Measurements from ENCODE around the gene PLA2G4F.

The PLA2G4F gene

DNA sequence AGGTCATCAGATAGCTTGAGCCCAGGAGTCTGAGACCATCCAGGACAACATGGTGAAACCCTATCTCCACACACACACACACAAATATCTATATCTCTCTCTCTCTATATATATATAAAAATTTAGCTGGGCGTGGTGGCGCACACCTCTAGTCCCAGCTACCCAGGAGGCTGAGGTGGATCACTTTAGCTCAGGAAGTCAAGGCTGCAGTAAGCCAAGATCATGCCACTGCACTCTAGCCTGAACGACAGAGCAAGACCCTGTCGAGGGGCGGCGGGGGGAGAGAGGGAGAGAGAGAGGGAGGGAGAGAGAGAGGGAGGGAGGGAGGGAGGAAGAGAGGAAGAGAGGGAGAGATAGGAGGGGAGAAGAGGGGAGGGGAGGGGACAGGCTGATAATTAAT lies 28.0 kb downstream of the PLA2G4F start:
- no peaks in the 10 kb centered on the region for H3K36me3 ChIP-seq (ENCODE audit: insufficient read depth, low read length)
- no peak for TF ChIP-seq EZH2 (IDR thresholded peaks at IDR 0.05; ENCODE audit: borderline replicate concordance, low read depth, low read length, severe bottlenecking)
- TF ChIP-seq, protein P1, sequence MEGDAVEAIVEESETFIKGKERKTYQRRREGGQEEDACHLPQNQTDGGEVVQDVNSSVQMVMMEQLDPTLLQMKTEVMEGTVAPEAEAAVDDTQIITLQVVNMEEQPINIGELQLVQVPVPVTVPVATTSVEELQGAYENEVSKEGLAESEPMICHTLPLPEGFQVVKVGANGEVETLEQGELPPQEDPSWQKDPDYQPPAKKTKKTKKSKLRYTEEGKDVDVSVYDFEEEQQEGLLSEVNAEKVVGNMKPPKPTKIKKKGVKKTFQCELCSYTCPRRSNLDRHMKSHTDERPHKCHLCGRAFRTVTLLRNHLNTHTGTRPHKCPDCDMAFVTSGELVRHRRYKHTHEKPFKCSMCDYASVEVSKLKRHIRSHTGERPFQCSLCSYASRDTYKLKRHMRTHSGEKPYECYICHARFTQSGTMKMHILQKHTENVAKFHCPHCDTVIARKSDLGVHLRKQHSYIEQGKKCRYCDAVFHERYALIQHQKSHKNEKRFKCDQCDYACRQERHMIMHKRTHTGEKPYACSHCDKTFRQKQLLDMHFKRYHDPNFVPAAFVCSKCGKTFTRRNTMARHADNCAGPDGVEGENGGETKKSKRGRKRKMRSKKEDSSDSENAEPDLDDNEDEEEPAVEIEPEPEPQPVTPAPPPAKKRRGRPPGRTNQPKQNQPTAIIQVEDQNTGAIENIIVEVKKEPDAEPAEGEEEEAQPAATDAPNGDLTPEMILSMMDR (IDR thresholded peaks at IDR 0.05; ENCODE audit: borderline replicate concordance, extremely low read depth, low read length, poor library complexity, severe bottlenecking) = no peak
- no peak overlapping the region for H3K27ac ChIP-seq (ENCODE audit: low read length)
- no peaks in the 10 kb centered on the region for H3K9me3 ChIP-seq (ENCODE audit: insufficient read depth, low read length, severe bottlenecking)
- no peaks in the 10 kb centered on the region for H3K27me3 ChIP-seq (ENCODE audit: insufficient read depth, low read length, poor library complexity)
- H3K4me2 ChIP-seq (ENCODE audit: insufficient read depth, low read length) = no peak overlapping the region
- H3K4me3 ChIP-seq (ENCODE audit: low read depth in 1 of 2, low read length in 2 of 2) = no peak overlapping the region
- DNase-seq = no peak
- no peak for ATAC-seq (ENCODE audit: insufficient read depth, low read depth)
- H4K20me1 ChIP-seq (ENCODE audit: insufficient read depth, low read length) = no peaks in the 10 kb centered on the region
- H2AFZ ChIP-seq (ENCODE audit: low read depth, low read length) = no peak overlapping the region
- H3K79me2 ChIP-seq (ENCODE audit: insufficient read depth, low read length) = no peaks in the 10 kb centered on the region
- H3K9ac ChIP-seq (ENCODE audit: low read depth, low read length) = no peak overlapping the region
- H3K4me1 ChIP-seq (ENCODE audit: insufficient read depth, low read length) = no peaks in the 10 kb centered on the region

DNA sequence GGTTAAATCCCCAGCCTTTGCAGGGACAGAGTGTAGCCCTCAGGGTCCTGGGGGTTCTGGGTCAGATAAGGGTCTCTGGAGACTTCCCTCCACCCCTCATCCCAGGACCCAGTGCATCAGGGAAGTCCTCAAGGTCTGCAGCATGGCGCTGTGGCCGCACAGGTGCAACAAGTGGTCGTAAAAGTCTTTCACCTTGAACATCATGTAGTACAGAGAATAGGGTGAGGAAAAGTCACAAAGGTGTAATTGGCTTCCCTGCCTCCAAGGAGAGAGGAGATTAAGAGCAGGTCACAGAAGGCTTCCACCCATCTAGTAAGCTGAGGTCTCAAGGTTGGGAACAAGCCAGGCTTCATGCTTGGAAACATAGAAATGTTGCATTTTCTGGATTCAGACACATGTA lies 32.9 kb downstream of the PLA2G4F start:
- H3K9ac ChIP-seq (ENCODE audit: low read depth, low read length) = no peak overlapping the region

DNA sequence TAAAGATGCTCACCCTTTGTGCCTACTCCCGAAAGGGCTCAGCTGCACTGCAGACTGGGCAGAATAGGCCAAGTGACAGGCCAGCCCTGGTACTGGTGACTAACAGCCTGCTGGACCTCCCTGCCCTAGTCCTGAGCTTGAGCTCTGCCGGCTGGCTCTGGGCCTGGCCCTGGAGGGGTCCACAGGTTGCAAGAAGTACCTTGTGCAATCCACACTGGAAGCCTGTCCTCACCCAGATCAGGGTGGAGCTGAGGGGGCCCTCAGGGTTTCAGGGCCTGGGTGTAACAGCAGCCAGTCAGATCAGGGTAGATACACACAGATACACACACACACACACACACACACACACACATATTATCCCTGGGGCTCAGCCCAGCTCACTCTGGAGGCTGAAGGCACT lies 34.8 kb downstream of the PLA2G4F start:
- no peak overlapping the region for H3K27ac ChIP-seq (ENCODE audit: low read length)
- no peak overlapping the region for H3K4me3 ChIP-seq (ENCODE audit: low read depth in 1 of 2, low read length in 2 of 2)

More for the DNA sequence above, 32.9 kb downstream of the PLA2G4F start:
- no peak for DNase-seq
- Histone ChIP-seq H3K36me3 (ENCODE audit: insufficient read depth, low read length) (no peaks in the 10 kb centered on the region), H3K79me2 (ENCODE audit: insufficient read depth, low read length) (no peaks in the 10 kb centered on the region), H3K4me1 (ENCODE audit: insufficient read depth, low read length) (peaks cover 11% of the 10 kb centered on the region), H2AFZ (ENCODE audit: low read depth, low read length) (no peak overlapping the region), H3K27ac (ENCODE audit: low read length) (no peak overlapping the region), H3K9me3 (ENCODE audit: insufficient read depth, low read length, severe bottlenecking) (no peaks in the 10 kb centered on the region), H3K27me3 (ENCODE audit: insufficient read depth, low read length, poor library complexity) (peaks cover 5% of the 10 kb centered on the region), H4K20me1 (ENCODE audit: insufficient read depth, low read length) (no peaks in the 10 kb centered on the region), H3K4me3 (ENCODE audit: low read depth in 1 of 2, low read length in 2 of 2) (no peak overlapping the region), H3K4me2 (ENCODE audit: insufficient read depth, low read length) (no peak overlapping the region)
- TF ChIP-seq, protein P1 (IDR thresholded peaks at IDR 0.05; ENCODE audit: borderline replicate concordance, extremely low read depth, low read length, poor library complexity, severe bottlenecking) = no peak
- TF ChIP-seq EZH2 (IDR thresholded peaks at IDR 0.05; ENCODE audit: borderline replicate concordance, low read depth, low read length, severe bottlenecking) = no peak
- ATAC-seq (ENCODE audit: insufficient read depth, low read depth) = no peak

More for the DNA sequence above, 34.8 kb downstream of the PLA2G4F start:
- Histone ChIP-seq H2AFZ (ENCODE audit: low read depth, low read length) (no peak overlapping the region), H3K9me3 (ENCODE audit: insufficient read depth, low read length, severe bottlenecking) (no peaks in the 10 kb centered on the region), H4K20me1 (ENCODE audit: insufficient read depth, low read length) (no peaks in the 10 kb centered on the region), H3K79me2 (ENCODE audit: insufficient read depth, low read length) (no peaks in the 10 kb centered on the region), H3K4me1 (ENCODE audit: insufficient read depth, low read length) (peaks cover 13% of the 10 kb centered on the region), H3K4me2 (ENCODE audit: insufficient read depth, low read length) (no peak overlapping the region), H3K9ac (ENCODE audit: low read depth, low read length) (no peak overlapping the region), H3K27me3 (ENCODE audit: insufficient read depth, low read length, poor library complexity) (peaks cover 5% of the 10 kb centered on the region), H3K36me3 (ENCODE audit: insufficient read depth, low read length) (no peaks in the 10 kb centered on the region)
- no peak for ATAC-seq (ENCODE audit: insufficient read depth, low read depth)
- TF ChIP-seq, protein P1 (IDR thresholded peaks at IDR 0.05; ENCODE audit: borderline replicate concordance, extremely low read depth, low read length, poor library complexity, severe bottlenecking) = no peak
- no peak for TF ChIP-seq EZH2 (IDR thresholded peaks at IDR 0.05; ENCODE audit: borderline replicate concordance, low read depth, low read length, severe bottlenecking)
- no peak for DNase-seq

Measured in DND-41 (cell line).